HUES48 (cell line): Measurements from ENCODE around the gene PDE6A.

Source experiments
- H3K27ac ChIP-seq: one replicate; pipeline ENCODE4 v1.7.0; 2013; ENCODE audit warnings: low read depth, low read length, inconsistent platforms
- H3K27me3 ChIP-seq: 2 replicates; pipeline ENCODE4 v1.6.1; 2013; ENCODE audit warnings: mild to moderate bottlenecking, low read length; ENCODE audit not compliant: control insufficient read depth, insufficient read depth
- H3K36me3 ChIP-seq: 2 replicates; pipeline ENCODE4 v1.6.1; 2013; ENCODE audit warnings: low read length; ENCODE audit not compliant: control insufficient read depth, insufficient read depth
- H3K4me1 ChIP-seq: 2 replicates; pipeline ENCODE4 v1.6.1; 2013; ENCODE audit warnings: mild to moderate bottlenecking, low read length; ENCODE audit not compliant: control insufficient read depth, insufficient read depth
- H3K4me3 ChIP-seq: 2 replicates; pipeline ENCODE4 v1.5.1; 2013; ENCODE audit warnings: mild to moderate bottlenecking, low read depth, low read length
- H3K9ac ChIP-seq: 2 replicates; pipeline ENCODE4 v1.6.1; 2013; ENCODE audit warnings: mild to moderate bottlenecking, low read depth, low read length, moderate library complexity
- H3K9me3 ChIP-seq: 2 replicates; pipeline ENCODE4 v1.6.1; 2013; ENCODE audit warnings: low read length; ENCODE audit not compliant: control insufficient read depth, insufficient read depth

PDE6A gene

GRCh38 chr5:149847611-149848010 is 97.0 kb downstream of the PDE6A start:
- no peak overlapping the region for H3K9ac ChIP-seq
- H3K4me3 ChIP-seq = no peak overlapping the region
- no peaks in the 10 kb centered on the region for H3K27me3 ChIP-seq
- H3K36me3 ChIP-seq = peaks cover 35% of the 10 kb centered on the region
- H3K4me1 ChIP-seq = no peaks in the 10 kb centered on the region
- no peaks in the 10 kb centered on the region for H3K9me3 ChIP-seq
- no peak overlapping the region for H3K27ac ChIP-seq

GRCh38 chr5:149846021-149846420 is 98.6 kb downstream of the PDE6A start:
- Histone ChIP-seq H3K27me3 (no peaks in the 10 kb centered on the region), H3K4me1 (no peaks in the 10 kb centered on the region), H3K9me3 (no peaks in the 10 kb centered on the region), H3K36me3 (peaks cover 42% of the 10 kb centered on the region), H3K4me3 (no peak overlapping the region), H3K9ac (no peak overlapping the region), H3K27ac (no peak overlapping the region)

GRCh38 chr5:149845601-149846000 is 99.0 kb downstream of the PDE6A start:
- Histone ChIP-seq H3K27me3 (no peaks in the 10 kb centered on the region), H3K9me3 (no peaks in the 10 kb centered on the region)

GRCh38 chr5:149841851-149842793 is 102.5 kb downstream of the PDE6A start:
- Histone ChIP-seq H3K9ac (no peak overlapping the region), H3K27me3 (no peaks in the 10 kb centered on the region), H3K36me3 (peaks cover 30% of the 10 kb centered on the region), H3K4me3 (no peak overlapping the region), H3K9me3 (no peaks in the 10 kb centered on the region), H3K4me1 (no peaks in the 10 kb centered on the region), H3K27ac (no peak overlapping the region)

More at GRCh38 chr5:149845601-149846000, 99.0 kb downstream of the PDE6A start:
- Histone ChIP-seq H3K36me3 (peaks cover 42% of the 10 kb centered on the region), H3K27ac (no peak overlapping the region), H3K4me1 (no peaks in the 10 kb centered on the region), H3K4me3 (no peak overlapping the region), H3K9ac (no peak overlapping the region)

GRCh38 chr5:149840226-149840825 is 104.3 kb downstream of the PDE6A start:
- H3K27me3 ChIP-seq = no peaks in the 10 kb centered on the region
- peaks cover 16% of the 10 kb centered on the region for H3K36me3 ChIP-seq
- H3K4me1 ChIP-seq = no peaks in the 10 kb centered on the region
- no peak overlapping the region for H3K27ac ChIP-seq
- H3K9ac ChIP-seq = no peak overlapping the region
- H3K4me3 ChIP-seq = no peak overlapping the region
- no peaks in the 10 kb centered on the region for H3K9me3 ChIP-seq

- no peak overlapping the region for H3K27ac ChIP-seq
Observed at GRCh38 chr5:149839761-149840160, 104.8 kb downstream of the PDE6A start.

GRCh38 chr5:149838881-149839739 is 105.5 kb downstream of the PDE6A start:
- Histone ChIP-seq H3K36me3 (peaks cover 8% of the 10 kb centered on the region), H3K27me3 (no peaks in the 10 kb centered on the region), H3K4me1 (no peaks in the 10 kb centered on the region), H3K27ac (no peak overlapping the region), H3K9me3 (no peaks in the 10 kb centered on the region), H3K9ac (no peak overlapping the region), H3K4me3 (no peak overlapping the region)

More at GRCh38 chr5:149839761-149840160, 104.8 kb downstream of the PDE6A start:
- Histone ChIP-seq H3K36me3 (peaks cover 11% of the 10 kb centered on the region), H3K27me3 (no peaks in the 10 kb centered on the region), H3K9ac (no peak overlapping the region), H3K9me3 (no peaks in the 10 kb centered on the region), H3K4me1 (no peaks in the 10 kb centered on the region), H3K4me3 (no peak overlapping the region)

- no peaks in the 10 kb centered on the region for H3K27me3 ChIP-seq
- H3K27ac ChIP-seq = no peak overlapping the region
- H3K9me3 ChIP-seq = no peaks in the 10 kb centered on the region
- H3K4me3 ChIP-seq = no peak overlapping the region
- H3K9ac ChIP-seq = no peak overlapping the region
- peaks cover 13% of the 10 kb centered on the region for H3K36me3 ChIP-seq
- no peaks in the 10 kb centered on the region for H3K4me1 ChIP-seq
Observed at GRCh38 chr5:149837680-149838269, 106.8 kb downstream of the PDE6A start.

GRCh38 chr5:149836451-149837139 is 108.0 kb downstream of the PDE6A start:
- Histone ChIP-seq H3K9ac (no peak overlapping the region), H3K4me3 (no peak overlapping the region), H3K4me1 (no peaks in the 10 kb centered on the region), H3K27me3 (no peaks in the 10 kb centered on the region), H3K9me3 (no peaks in the 10 kb centered on the region), H3K36me3 (peaks cover 12% of the 10 kb centered on the region; the same call in 1 of the 2 replicates), H3K27ac (no peak overlapping the region)

- Histone ChIP-seq H3K4me3 (no peak overlapping the region), H3K27ac (no peak overlapping the region), H3K36me3 (peaks cover 20% of the 10 kb centered on the region), H3K9me3 (no peaks in the 10 kb centered on the region), H3K9ac (no peak overlapping the region), H3K4me1 (no peaks in the 10 kb centered on the region), H3K27me3 (no peaks in the 10 kb centered on the region)
Observed at GRCh38 chr5:149834246-149834855, 110.2 kb downstream of the PDE6A start.
